ENCODE measurements around the gene KAT6B.

GRCh38 chr10:75066271-75066670 lies 239.9 kb downstream of the KAT6B start:
- no peak for TF ChIP-seq CTCF (IDR thresholded peaks at IDR 0.05; ENCODE audit: poor library complexity)
- no peak for TF ChIP-seq EZH2phosphoT487 (IDR thresholded peaks at IDR 0.05; ENCODE audit: low read depth, severe bottlenecking, unreplicated experiment)

All from hepatocyte (in vitro differentiated cells).